Panc1 (cell line): ENCODE results near the gene A4GNT. TPM values are rescaled to one million over a fixed set of nuclear protein-coding genes. Genes with fewer than 3 reads are reported as not detected.

ENCODE experiments used
- ATAC-seq: fragments of 200-7000 bp; cut with Tn5 transposase; 2 replicates; pipeline ENCODE4 v1.9.1; 2020; ENCODE audit warnings: mild to moderate bottlenecking, moderate library complexity
- BruUV-seq: library from RNA; stranded (reverse); fragments of 400-500 nt; replicated peaks from 2 replicates; lab custom pipeline; 2021; lab: Mats Ljungman, UMichigan
- CTCF ChIA-PET: fragments of 300-600 bp; sonication (Branson Sonifier 250); formaldehyde crosslinking; loops from one replicate; lab custom pipeline; 2022; ENCODE audit warnings: antibody characterized with exemption; lab: Charles Lee
- POLR2A ChIA-PET: fragments of 300-600 bp; sonication (Branson Sonifier 250); formaldehyde crosslinking; loops from one replicate; lab custom pipeline; 2022; ENCODE audit warnings: antibody characterized with exemption; lab: Charles Lee
- DNase-seq: peaks from one replicate; pipeline ENCODE4 v3.0.0-alpha.2; 2010; ENCODE audit warnings: low read depth, low spot score
- H3K27ac ChIP-seq: 2 replicates; pipeline ENCODE4 v1.5.1; 2011; ENCODE audit warnings: mild to moderate bottlenecking, low read length, inconsistent platforms
- H3K27me3 ChIP-seq: fragments of 200-500 bp; sonication (Bioruptor generic); 2 replicates; pipeline ENCODE4 v1.6.0; 2014; ENCODE audit warnings: low read length, inconsistent platforms; ENCODE audit not compliant: control insufficient read depth, insufficient read depth
- H3K36me3 ChIP-seq: fragments of 200-500 bp; sonication (Bioruptor generic); 2 replicates; pipeline ENCODE4 v1.5.1; 2014; ENCODE audit warnings: inconsistent platforms, mild to moderate bottlenecking, low read length, moderate library complexity; ENCODE audit not compliant: control insufficient read depth, insufficient read depth
- H3K4me1 ChIP-seq: 2 replicates; pipeline ENCODE4 v1.5.1; 2011; ENCODE audit warnings: inconsistent platforms, mild to moderate bottlenecking, low read length, moderate library complexity; ENCODE audit not compliant: control insufficient read depth, insufficient read depth
- H3K4me3 ChIP-seq, 2 experiments: 2 replicates each; pipeline ENCODE4 v1.5.1; 2011 to 2012; ENCODE audit warnings: low read depth in 2 of 2, low read length in 2 of 2, mild to moderate bottlenecking in 2 of 2, inconsistent platforms in 1 of 2, moderate library complexity in 1 of 2
- H3K9me3 ChIP-seq: fragments of 200-500 bp; sonication (Bioruptor generic); 2 replicates; pipeline ENCODE4 v1.5.1; 2014; ENCODE audit warnings: low read depth, mild to moderate bottlenecking, inconsistent platforms, low read length, moderate library complexity; ENCODE audit not compliant: control insufficient read depth, insufficient read depth
- POLR2AphosphoS5 ChIP-seq: IDR thresholded peaks from 2 replicates; pipeline ENCODE4 v1.6.1; 2012; ENCODE audit warnings: mild to moderate bottlenecking, low read depth, low read length, moderate library complexity
- SIN3A ChIP-seq: IDR thresholded peaks from 2 replicates; pipeline ENCODE4 v1.6.1; 2012; ENCODE audit warnings: low read depth, mild to moderate bottlenecking, low read length, moderate library complexity, borderline replicate concordance; ENCODE audit not compliant: insufficient read depth
- TCF7L2 ChIP-seq: IDR thresholded peaks from 2 replicates; pipeline ENCODE4 v1.6.1; 2011; ENCODE audit warnings: mild to moderate bottlenecking, low read depth, low read length, inconsistent platforms
- in situ Hi-C: cut with HindIII; loops from 2 replicates; pipeline ENCODE4 v1.10.0; 2016; ENCODE audit warnings: low sequenced_read_pairs, low pct_unique_long_range_greater_than_20kb
- intact Hi-C: fragments of 100-400 bp; cut with micrococcal nuclease; formaldehyde crosslinking; loops from one replicate; pipeline ENCODE4 v1.10.0; 2022; ENCODE audit not compliant: unreplicated experiment
- total RNA-seq: library from RNA; stranded (reverse); gene quantifications from one replicate; pipeline ENCODE4 v1.2.1, GENCODE V29; 2021; ENCODE audit not compliant: unreplicated experiment
- TF ChIP-seq, protein P1 (sequence below), 2 experiments: IDR thresholded peaks; 2 replicates each; pipeline ENCODE4 v1.6.1; 2011 to 2012; ENCODE audit warnings: low read depth in 2 of 2, control low read depth in 1 of 2, low read length in 1 of 2, mild to moderate bottlenecking in 1 of 2, moderate library complexity in 1 of 2; ENCODE audit not compliant: insufficient read depth in 1 of 2
- TF ChIP-seq, protein P2 (sequence below): fragments of 450-650 bp; IDR thresholded peaks from 2 replicates; pipeline ENCODE4 v1.5.1; 2017; ENCODE audit warnings: mild to moderate bottlenecking

A4GNT gene
- total RNA-seq, 1 experiment from 2014 or later: not detected

DNA sequence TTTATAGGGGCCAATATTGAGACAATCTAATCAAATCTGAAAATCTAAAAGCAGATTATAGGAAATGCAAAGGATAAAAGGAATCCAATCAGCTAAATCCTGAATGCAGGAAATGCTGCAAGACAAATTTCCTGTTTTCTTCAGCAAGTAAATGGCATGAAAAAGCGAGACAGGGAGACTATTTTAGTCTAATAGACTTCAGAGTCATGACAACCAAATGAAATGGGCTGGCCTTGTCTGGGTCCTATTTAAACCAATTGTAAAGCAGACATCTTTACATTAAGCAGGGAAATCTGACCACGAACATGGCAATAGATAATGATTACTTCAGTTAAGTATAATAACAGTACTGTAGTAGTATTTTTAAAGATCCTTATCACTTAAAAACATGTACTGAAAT lies 40.4 kb upstream of the A4GNT start:
- DNase-seq: no peak
- no peaks in the 10 kb centered on the region for H3K9me3 ChIP-seq
- ChIA-PET CTCF (interaction anchor here (0.6 to 0.7 kb wide), 2 partner anchors 23 to 37 kb away, joined by 4 read pairs; no protein-coding TSS in a partner anchor), POLR2A (no interaction called here)
- no peaks in the 10 kb centered on the region for H3K27me3 ChIP-seq
- H3K27ac ChIP-seq: no peak overlapping the region; the same call in 1 of the 2 replicates
- intact Hi-C loops (no loop called here), in situ Hi-C loops (no loop called here)
- TF ChIP-seq, protein P1, sequence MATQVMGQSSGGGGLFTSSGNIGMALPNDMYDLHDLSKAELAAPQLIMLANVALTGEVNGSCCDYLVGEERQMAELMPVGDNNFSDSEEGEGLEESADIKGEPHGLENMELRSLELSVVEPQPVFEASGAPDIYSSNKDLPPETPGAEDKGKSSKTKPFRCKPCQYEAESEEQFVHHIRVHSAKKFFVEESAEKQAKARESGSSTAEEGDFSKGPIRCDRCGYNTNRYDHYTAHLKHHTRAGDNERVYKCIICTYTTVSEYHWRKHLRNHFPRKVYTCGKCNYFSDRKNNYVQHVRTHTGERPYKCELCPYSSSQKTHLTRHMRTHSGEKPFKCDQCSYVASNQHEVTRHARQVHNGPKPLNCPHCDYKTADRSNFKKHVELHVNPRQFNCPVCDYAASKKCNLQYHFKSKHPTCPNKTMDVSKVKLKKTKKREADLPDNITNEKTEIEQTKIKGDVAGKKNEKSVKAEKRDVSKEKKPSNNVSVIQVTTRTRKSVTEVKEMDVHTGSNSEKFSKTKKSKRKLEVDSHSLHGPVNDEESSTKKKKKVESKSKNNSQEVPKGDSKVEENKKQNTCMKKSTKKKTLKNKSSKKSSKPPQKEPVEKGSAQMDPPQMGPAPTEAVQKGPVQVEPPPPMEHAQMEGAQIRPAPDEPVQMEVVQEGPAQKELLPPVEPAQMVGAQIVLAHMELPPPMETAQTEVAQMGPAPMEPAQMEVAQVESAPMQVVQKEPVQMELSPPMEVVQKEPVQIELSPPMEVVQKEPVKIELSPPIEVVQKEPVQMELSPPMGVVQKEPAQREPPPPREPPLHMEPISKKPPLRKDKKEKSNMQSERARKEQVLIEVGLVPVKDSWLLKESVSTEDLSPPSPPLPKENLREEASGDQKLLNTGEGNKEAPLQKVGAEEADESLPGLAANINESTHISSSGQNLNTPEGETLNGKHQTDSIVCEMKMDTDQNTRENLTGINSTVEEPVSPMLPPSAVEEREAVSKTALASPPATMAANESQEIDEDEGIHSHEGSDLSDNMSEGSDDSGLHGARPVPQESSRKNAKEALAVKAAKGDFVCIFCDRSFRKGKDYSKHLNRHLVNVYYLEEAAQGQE (IDR thresholded peaks at IDR 0.05; ENCODE audit: insufficient read depth in 1 of 2, low read depth in 2 of 2, low read length in 1 of 2): no peak
- TF ChIP-seq TCF7L2: no peak
- TF ChIP-seq, protein P2, sequence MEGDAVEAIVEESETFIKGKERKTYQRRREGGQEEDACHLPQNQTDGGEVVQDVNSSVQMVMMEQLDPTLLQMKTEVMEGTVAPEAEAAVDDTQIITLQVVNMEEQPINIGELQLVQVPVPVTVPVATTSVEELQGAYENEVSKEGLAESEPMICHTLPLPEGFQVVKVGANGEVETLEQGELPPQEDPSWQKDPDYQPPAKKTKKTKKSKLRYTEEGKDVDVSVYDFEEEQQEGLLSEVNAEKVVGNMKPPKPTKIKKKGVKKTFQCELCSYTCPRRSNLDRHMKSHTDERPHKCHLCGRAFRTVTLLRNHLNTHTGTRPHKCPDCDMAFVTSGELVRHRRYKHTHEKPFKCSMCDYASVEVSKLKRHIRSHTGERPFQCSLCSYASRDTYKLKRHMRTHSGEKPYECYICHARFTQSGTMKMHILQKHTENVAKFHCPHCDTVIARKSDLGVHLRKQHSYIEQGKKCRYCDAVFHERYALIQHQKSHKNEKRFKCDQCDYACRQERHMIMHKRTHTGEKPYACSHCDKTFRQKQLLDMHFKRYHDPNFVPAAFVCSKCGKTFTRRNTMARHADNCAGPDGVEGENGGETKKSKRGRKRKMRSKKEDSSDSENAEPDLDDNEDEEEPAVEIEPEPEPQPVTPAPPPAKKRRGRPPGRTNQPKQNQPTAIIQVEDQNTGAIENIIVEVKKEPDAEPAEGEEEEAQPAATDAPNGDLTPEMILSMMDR: no peak
- TF ChIP-seq POLR2AphosphoS5: no peak
- TF ChIP-seq SIN3A: no peak
- no peak overlapping the region for H3K4me3 ChIP-seq
- no peak for ATAC-seq
- H3K36me3 ChIP-seq: peaks cover 21% of the 10 kb centered on the region; the same call in 1 of the 2 replicates
- peaks cover 3% of the 10 kb centered on the region for H3K4me1 ChIP-seq
- BruUV-seq: no TSS peak

DNA sequence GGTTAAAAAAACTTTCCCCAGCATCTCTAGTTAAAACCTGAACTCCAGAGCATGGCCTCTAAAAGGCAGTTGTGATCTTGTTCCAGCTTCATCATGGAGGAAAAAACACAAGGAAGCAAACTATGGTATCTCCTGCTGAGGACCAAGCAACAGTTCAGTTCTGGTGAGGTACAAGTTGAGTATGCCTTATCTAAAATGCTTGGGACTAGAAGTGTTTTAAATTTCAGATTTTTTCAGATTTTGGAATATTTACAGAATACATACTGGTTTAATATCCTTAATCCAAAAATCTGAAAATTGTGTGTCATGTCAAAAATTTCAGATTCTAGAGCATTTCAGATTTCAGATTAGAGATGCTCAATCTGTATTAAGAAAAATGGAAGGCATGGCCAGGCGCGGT lies 32.9 kb upstream of the A4GNT start:
- Histone ChIP-seq H3K27me3 (no peaks in the 10 kb centered on the region), H3K36me3 (peaks cover 27% of the 10 kb centered on the region), H3K27ac (no peak overlapping the region), H3K4me3 (no peak overlapping the region), H3K4me1 (no peaks in the 10 kb centered on the region), H3K9me3 (no peaks in the 10 kb centered on the region)
- in situ Hi-C loops: no loop called here
- no peak for ATAC-seq
- intact Hi-C loops: no loop called here
- ChIA-PET CTCF (no interaction called here), POLR2A (no interaction called here)
- TF ChIP-seq, protein P2: no peak
- TF ChIP-seq POLR2AphosphoS5 (no peak), SIN3A (no peak), TCF7L2 (no peak)
- TF ChIP-seq, protein P1 (IDR thresholded peaks at IDR 0.05; ENCODE audit: insufficient read depth in 1 of 2, low read depth in 2 of 2, low read length in 1 of 2): no peak
- no TSS peak for BruUV-seq
- DNase-seq: no peak
